ENCODE data around the gene PTCD3. TPM values are rescaled to one million over a fixed set of nuclear protein-coding genes. Genes with fewer than 3 reads are reported as not detected.
A peak's percentile ranks its signal among the peaks of the same experiment; 100 is the strongest.

Gene PTCD3
- total and polyA plus RNA-seq, 2 donors (not counting 1 experiment from before 2014, with no cell fraction given), result 58.6 to 66.9 TPM

- TF ChIP-seq EZH2 (IDR thresholded peaks at IDR 0.05; ENCODE audit: low read length, missing control alignments) (no peak), CTCF (conservative IDR thresholded peaks at IDR 0.05 in 1 of 2, IDR thresholded peaks at IDR 0.05 in 1 of 2; ENCODE audit: low read depth in 1 of 2, low read length in 2 of 2) (peak in 1 of 2 donors; percentile 7)
- no peaks in the 10 kb centered on the region for H3K9me3 ChIP-seq (ENCODE audit: control insufficient read depth, insufficient read depth, low read depth, low read length)
- no peaks in the 10 kb centered on the region for H3K27me3 ChIP-seq (ENCODE audit: control insufficient read depth, insufficient read depth, low read length)
- peaks cover 29% of the 10 kb centered on the region for H3K36me3 ChIP-seq (ENCODE audit: control insufficient read depth, insufficient read depth, low read length)
- H3K27ac ChIP-seq (ENCODE audit: insufficient read depth, low read length), result no peak overlapping the region
- H3K79me2 ChIP-seq (ENCODE audit: control insufficient read depth, insufficient read depth, low read length), result no peaks in the 10 kb centered on the region
- no peak overlapping the region for H3K9ac ChIP-seq (ENCODE audit: insufficient read depth, low read length)
- no peak overlapping the region for H3K4me3 ChIP-seq (replicated peaks in 1 of 4; ENCODE audit: control extremely low read depth in 1 of 4, insufficient read depth in 1 of 4, low read depth in 3 of 4, low read length in 4 of 4)
- DNase-seq (ENCODE audit: low read depth in 2 of 2), result peak; percentile 23 to 67
- no peak overlapping the region for H3K4me2 ChIP-seq (ENCODE audit: extremely low read depth, insufficient read depth, low read length)
- H3K4me1 ChIP-seq (ENCODE audit: control insufficient read depth, extremely low read depth, insufficient read depth, low read length), result peaks cover 2% of the 10 kb centered on the region
- H2AFZ ChIP-seq (ENCODE audit: low read length), result no peak overlapping the region
- no peaks in the 10 kb centered on the region for H4K20me1 ChIP-seq (ENCODE audit: control insufficient read depth, extremely low read depth, insufficient read depth, low read length)
Observed at GRCh38 chr2:86069091-86069685, 36.8 kb upstream of the PTCD3 start.

- DNase-seq (ENCODE audit: low read depth in 2 of 2), result no peak
- H3K79me2 ChIP-seq (ENCODE audit: control insufficient read depth, insufficient read depth, low read length), result no peaks in the 10 kb centered on the region
- no peak overlapping the region for H3K4me2 ChIP-seq (ENCODE audit: extremely low read depth, insufficient read depth, low read length)
- no peaks in the 10 kb centered on the region for H3K9me3 ChIP-seq (ENCODE audit: control insufficient read depth, insufficient read depth, low read depth, low read length)
- H3K4me3 ChIP-seq (replicated peaks in 1 of 4; ENCODE audit: control extremely low read depth in 1 of 4, insufficient read depth in 1 of 4, low read depth in 3 of 4, low read length in 4 of 4), result no peak overlapping the region
- H2AFZ ChIP-seq (ENCODE audit: low read length), result no peak overlapping the region
- TF ChIP-seq CTCF (conservative IDR thresholded peaks at IDR 0.05 in 1 of 2, IDR thresholded peaks at IDR 0.05 in 1 of 2; ENCODE audit: low read depth in 1 of 2, low read length in 2 of 2) (no peak), EZH2 (IDR thresholded peaks at IDR 0.05; ENCODE audit: low read length, missing control alignments) (no peak)
- H3K4me1 ChIP-seq (ENCODE audit: control insufficient read depth, extremely low read depth, insufficient read depth, low read length), result peaks cover 2% of the 10 kb centered on the region
- H3K9ac ChIP-seq (ENCODE audit: insufficient read depth, low read length), result no peak overlapping the region
- H3K27ac ChIP-seq (ENCODE audit: insufficient read depth, low read length), result no peak overlapping the region
- peaks cover 32% of the 10 kb centered on the region for H3K36me3 ChIP-seq (ENCODE audit: control insufficient read depth, insufficient read depth, low read length)
- no peaks in the 10 kb centered on the region for H3K27me3 ChIP-seq (ENCODE audit: control insufficient read depth, insufficient read depth, low read length)
- H4K20me1 ChIP-seq (ENCODE audit: control insufficient read depth, extremely low read depth, insufficient read depth, low read length), result no peaks in the 10 kb centered on the region
Observed at GRCh38 chr2:86069783-86070339, 36.2 kb upstream of the PTCD3 start.

GRCh38 chr2:86070868-86071267, 35.2 kb upstream of the PTCD3 start:
- Histone ChIP-seq H4K20me1 (ENCODE audit: control insufficient read depth, extremely low read depth, insufficient read depth, low read length) (no peaks in the 10 kb centered on the region), H3K4me1 (ENCODE audit: control insufficient read depth, extremely low read depth, insufficient read depth, low read length) (peaks cover 2% of the 10 kb centered on the region), H3K27ac (ENCODE audit: insufficient read depth, low read length) (no peak overlapping the region), H3K9me3 (ENCODE audit: control insufficient read depth, insufficient read depth, low read depth, low read length) (no peaks in the 10 kb centered on the region), H3K27me3 (ENCODE audit: control insufficient read depth, insufficient read depth, low read length) (no peaks in the 10 kb centered on the region), H3K9ac (ENCODE audit: insufficient read depth, low read length) (no peak overlapping the region), H2AFZ (ENCODE audit: low read length) (no peak overlapping the region), H3K79me2 (ENCODE audit: control insufficient read depth, insufficient read depth, low read length) (no peaks in the 10 kb centered on the region), H3K4me3 (replicated peaks in 1 of 4; ENCODE audit: control extremely low read depth in 1 of 4, insufficient read depth in 1 of 4, low read depth in 3 of 4, low read length in 4 of 4) (no peak overlapping the region), H3K36me3 (ENCODE audit: control insufficient read depth, insufficient read depth, low read length) (peaks cover 32% of the 10 kb centered on the region), H3K4me2 (ENCODE audit: extremely low read depth, insufficient read depth, low read length) (no peak overlapping the region)
- DNase-seq (ENCODE audit: low read depth in 2 of 2), result no peak
- TF ChIP-seq EZH2 (IDR thresholded peaks at IDR 0.05; ENCODE audit: low read length, missing control alignments), result no peak
- TF ChIP-seq CTCF (conservative IDR thresholded peaks at IDR 0.05 in 1 of 2, IDR thresholded peaks at IDR 0.05 in 1 of 2; ENCODE audit: low read depth in 1 of 2, low read length in 2 of 2), result no peak
